HCT116 (cell line): Measurements from ENCODE around the gene TSPAN7. TPM values are rescaled to one million over a fixed set of nuclear protein-coding genes. Genes with fewer than 3 reads are reported as not detected.

Experiments used
- ATAC-seq: fragments of 200-7000 bp; cut with Tn5 transposase; 2 replicates; pipeline ENCODE4 v1.9.1; 2020; ENCODE audit warnings: mild to moderate bottlenecking, moderate library complexity
- BruUV-seq: library from RNA; stranded (reverse); fragments of 400-500 nt; replicated peaks from 2 replicates; lab custom pipeline; 2021; lab: Mats Ljungman, UMichigan
- CTCF ChIA-PET: fragments of 300-600 bp; sonication (Branson Sonifier 250); formaldehyde crosslinking; loops from one replicate; lab custom pipeline; 2021; ENCODE audit warnings: antibody characterized with exemption; lab: Charles Lee
- POLR2A ChIA-PET: fragments of 300-600, 350-600 bp; sonication (Branson Sonifier 250); formaldehyde crosslinking; loops from one replicate; lab custom pipeline; 2021; ENCODE audit warnings: antibody characterized with exemption; lab: Charles Lee
- RAD21 ChIA-PET, 2 experiments: fragments of 300-600 bp; sonication (Branson Sonifier 250); formaldehyde crosslinking; loops; one replicate each; lab custom pipeline; 2023; ENCODE audit warnings: low total read pairs in 2 of 2; ENCODE audit not compliant: uncharacterized antibody in 2 of 2, unreplicated experiment in 2 of 2, low non-redundant PET in 1 of 2; lab: Charles Lee
- DNase-seq: peaks from one replicate; pipeline ENCODE4 v3.0.0-alpha.2; 2010; ENCODE audit warnings: low read depth, low spot score
- H2AFZ ChIP-seq: fragments of 200-600 bp; shearing (Covaris generic), sonication (generic); 2 replicates; pipeline ENCODE4 v1.6.1; 2017; ENCODE audit warnings: low read depth, mixed run types, mixed read lengths, antibody characterized with exemption, low read length; ENCODE audit not compliant: poor library complexity, severe bottlenecking
- H3K27ac ChIP-seq: 2 replicates; pipeline ENCODE4 v1.5.1; 2012; ENCODE audit warnings: low read depth, low read length
- H3K27me3 ChIP-seq: fragments of 200-600 bp; sonication (generic); 2 replicates; pipeline ENCODE4 v1.6.1; 2016; ENCODE audit warnings: mixed run types, low read length, mixed read lengths; ENCODE audit not compliant: insufficient read depth
- H3K36me3 ChIP-seq, 2 experiments: fragments of 200-500 bp in 1 of 2; fragments of 200-600 bp in 1 of 2; sonication (Bioruptor generic) in 1 of 2; sonication (generic) in 1 of 2; 2 replicates each; pipeline versions ENCODE4 v1.5.1 to v1.6.1; 2014 to 2016; ENCODE audit warnings: low read length in 2 of 2, inconsistent platforms in 1 of 2, mixed read lengths in 1 of 2, mixed run types in 1 of 2; ENCODE audit not compliant: insufficient read depth in 2 of 2, control insufficient read depth in 1 of 2
- H3K4me1 ChIP-seq, 2 experiments: fragments of 200-600 bp in 1 of 2; sonication (generic) in 1 of 2; 2 replicates each; pipeline versions ENCODE4 v1.5.1 to v1.6.1; 2012 to 2017; ENCODE audit warnings: low read length in 2 of 2, inconsistent platforms in 1 of 2, mild to moderate bottlenecking in 1 of 2, mixed read lengths in 1 of 2, mixed run types in 1 of 2, moderate library complexity in 1 of 2; ENCODE audit not compliant: insufficient read depth in 2 of 2, control insufficient read depth in 1 of 2
- H3K4me2 ChIP-seq: fragments of 200-600 bp; sonication (generic); 2 replicates; pipeline ENCODE4 v1.6.1; 2017; ENCODE audit warnings: mixed run types, low read length, mixed read lengths
- H3K4me3 ChIP-seq, 2 experiments: fragments of 200-600 bp in 1 of 2; sonication (generic) in 1 of 2; replicated peaks in 1 of 2; 2 replicates each; pipeline ENCODE4 v1.5.1; 2011 to 2016; ENCODE audit warnings: low read length in 2 of 2, control low read depth in 1 of 2, low read depth in 1 of 2, mild to moderate bottlenecking in 1 of 2, mixed read lengths in 1 of 2, mixed run types in 1 of 2
- H3K79me2 ChIP-seq: fragments of 200-600 bp; sonication (generic); 2 replicates; pipeline ENCODE4 v1.6.1; 2017; ENCODE audit warnings: mild to moderate bottlenecking, mixed run types, low read length, moderate library complexity, mixed read lengths; ENCODE audit not compliant: insufficient read depth
- H3K9ac ChIP-seq: fragments of 200-600 bp; sonication (generic); 2 replicates; pipeline ENCODE4 v1.6.1; 2016; ENCODE audit warnings: low read length, mixed read lengths
- H3K9me2 ChIP-seq: fragments of 200-600 bp; sonication (generic), shearing (Covaris generic); 2 replicates; pipeline ENCODE4 v1.6.1; 2017; ENCODE audit warnings: mixed run types, mild to moderate bottlenecking, moderate library complexity; ENCODE audit not compliant: insufficient read depth
- H3K9me3 ChIP-seq, 2 experiments: fragments of 200-500 bp in 1 of 2; fragments of 200-600 bp in 1 of 2; sonication (Bioruptor generic) in 1 of 2; sonication (generic) in 1 of 2; 2 replicates each; pipeline ENCODE4 v1.6.1; 2014 to 2017; ENCODE audit warnings: low read length in 2 of 2, mixed read lengths in 2 of 2, inconsistent platforms in 1 of 2, low read depth in 1 of 2, mild to moderate bottlenecking in 1 of 2, mixed run types in 1 of 2, moderate library complexity in 1 of 2; ENCODE audit not compliant: control insufficient read depth in 1 of 2, insufficient read depth in 1 of 2
- H4K20me1 ChIP-seq: fragments of 200-600 bp; sonication (generic), shearing (Covaris generic); 2 replicates; pipeline ENCODE4 v1.6.1; 2017; ENCODE audit warnings: mixed run types, mild to moderate bottlenecking, moderate library complexity; ENCODE audit not compliant: insufficient read depth
- CBX3 ChIP-seq: IDR thresholded peaks from 2 replicates; pipeline ENCODE4 v1.6.1; 2012; ENCODE audit warnings: low read depth
- CEBPB ChIP-seq: IDR thresholded peaks from 2 replicates; pipeline ENCODE4 v1.6.1; 2012; ENCODE audit warnings: low read depth
- CTCF ChIP-seq, 3 experiments: fragments of 200-600 bp in 1 of 3; sonication (generic) in 1 of 3; IDR thresholded peaks in 2 of 3; conservative IDR thresholded peaks in 1 of 3; 2 replicates each; pipeline ENCODE4 v1.5.1; 2012 to 2017; ENCODE audit warnings: low read depth in 2 of 3, low read length in 2 of 3, antibody characterized with exemption in 1 of 3, borderline replicate concordance in 1 of 3, control low read depth in 1 of 3, mild to moderate bottlenecking in 1 of 3, mixed read lengths in 1 of 3, mixed run types in 1 of 3, moderate library complexity in 1 of 3; ENCODE audit not compliant: insufficient read depth in 1 of 3
- ELF1 ChIP-seq: IDR thresholded peaks from 2 replicates; pipeline ENCODE4 v1.6.1; 2012; ENCODE audit warnings: low read depth, borderline replicate concordance
- EZH2 ChIP-seq: fragments of 200-600 bp; sonication (generic); IDR thresholded peaks from 2 replicates; pipeline ENCODE4 v1.6.1; 2017; ENCODE audit warnings: antibody characterized with exemption, mixed run types
- EZH2phosphoT487 ChIP-seq: fragments of 200-600 bp; IDR thresholded peaks from 2 replicates; pipeline ENCODE4 v1.6.1; 2018; ENCODE audit warnings: antibody characterized with exemption, borderline replicate concordance
- RAD21 ChIP-seq: IDR thresholded peaks from 2 replicates; pipeline ENCODE4 v1.6.1; 2012; ENCODE audit warnings: low read depth, mild to moderate bottlenecking
- SRF ChIP-seq: IDR thresholded peaks from 2 replicates; pipeline ENCODE4 v1.6.1; 2012; ENCODE audit warnings: low read depth
- TCF7L2 ChIP-seq: IDR thresholded peaks from 2 replicates; pipeline ENCODE4 v1.7.0; 2011; ENCODE audit warnings: borderline replicate concordance, inconsistent platforms; ENCODE audit not compliant: insufficient read depth, insufficient read length; ENCODE audit errors: extremely low read depth
- YY1 ChIP-seq: IDR thresholded peaks from 2 replicates; pipeline ENCODE4 v1.6.1; 2011; ENCODE audit warnings: low read length, low read depth, moderate library complexity, mild to moderate bottlenecking; ENCODE audit not compliant: insufficient replicate concordance; ENCODE audit errors: extremely low read depth
- intact Hi-C: fragments of 100-400 bp; cut with micrococcal nuclease; formaldehyde crosslinking; loops from 2 replicates; pipeline ENCODE4 v1.10.0; 2022
- total RNA-seq: library from RNA; stranded (reverse); gene quantifications from one replicate; pipeline ENCODE4 v1.2.1, GENCODE V29; 2021; ENCODE audit not compliant: unreplicated experiment
- TF ChIP-seq, protein P1 (sequence below): IDR thresholded peaks from 2 replicates; pipeline ENCODE4 v1.6.1; 2012

Gene TSPAN7
- total RNA-seq, 1 experiment from 2014 or later = 2.9 TPM

GRCh38 chrX:38701073-38701472 lies 139.7 kb downstream of the TSPAN7 start:
- Histone ChIP-seq H3K9me2 (no peaks in the 10 kb centered on the region), H3K79me2 (no peaks in the 10 kb centered on the region), H3K27ac (no peak overlapping the region), H3K4me2 (no peak overlapping the region), H3K4me1 (no peaks in the 10 kb centered on the region), H3K27me3 (no peaks in the 10 kb centered on the region), H3K4me3 (no peak overlapping the region), H4K20me1 (no peaks in the 10 kb centered on the region), H3K9me3 (no peaks in the 10 kb centered on the region), H2AFZ (no peak overlapping the region), H3K36me3 (no peaks in the 10 kb centered on the region), H3K9ac (no peak overlapping the region)
- CTCF ChIA-PET = no interaction called here
- BruUV-seq = no TSS peak
- TF ChIP-seq CEBPB (no peak), ELF1 (no peak), SRF (no peak), CBX3 (no peak), EZH2phosphoT487 (no peak), RAD21 (no peak), EZH2 (no peak), TCF7L2 (no peak), CTCF (IDR thresholded peaks at IDR 0.05 in 2 of 3, conservative IDR thresholded peaks at IDR 0.05 in 1 of 3; ENCODE audit: borderline replicate concordance in 1 of 3, insufficient read depth in 1 of 3, low read depth in 2 of 3, low read length in 2 of 3) (no peak), YY1 (no peak)
- TF ChIP-seq, protein P1, sequence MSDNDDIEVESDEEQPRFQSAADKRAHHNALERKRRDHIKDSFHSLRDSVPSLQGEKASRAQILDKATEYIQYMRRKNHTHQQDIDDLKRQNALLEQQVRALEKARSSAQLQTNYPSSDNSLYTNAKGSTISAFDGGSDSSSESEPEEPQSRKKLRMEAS = no peak
- ATAC-seq (no peak), DNase-seq (no peak)
- RAD21 ChIA-PET = no interaction called here
- intact Hi-C loops = no loop called here
- POLR2A ChIA-PET = no interaction called here
